Spleen (tissue), 7 donors: ENCODE data around the gene FARP1.

Experiments
- CTCF ChIP-seq, 11 experiments: fragments of 200-600 bp in 7 of 11; fragments of 450-650 bp in 4 of 11; sonication (generic) in 4 of 11; IDR thresholded peaks in 8 of 11; conservative IDR thresholded peaks in 3 of 11; 1 replicate in 7 of 11; 2 replicates in 4 of 11; pipeline versions ENCODE4 v1.4.0 to v1.8.0; 2016 to 2021; ENCODE audit warnings: antibody characterized with exemption in 11 of 11, inconsistent platforms in 4 of 11, mild to moderate bottlenecking in 1 of 11
- POLR2A ChIP-seq, 3 donors: fragments of 450-650 bp; IDR thresholded peaks; one replicate each; pipeline ENCODE4 v1.5.1; 2017; ENCODE audit warnings: antibody characterized with exemption in 3 of 3, mild to moderate bottlenecking in 1 of 3
- donor health status: DM: no; HTN: no; CAD: no; lungs with moderate emphysema.
- donor health status: DM: no; HTN: no; CAD: no.
- donor health status: DM: no; HTN: no; CAD: no.

GRCh38 chr13:98262292-98262691 lies 119.4 kb downstream of the FARP1 start:
- TF ChIP-seq CTCF (IDR thresholded peaks at IDR 0.05 in 8 of 11, conservative IDR thresholded peaks at IDR 0.05 in 3 of 11), result no peak
- TF ChIP-seq POLR2A (IDR thresholded peaks at IDR 0.05), result no peak
